Activated effector memory CD4-positive, alpha-beta T cell treated with Interleukin-2 at 50 U/mL for 16 hours (primary cell): ENCODE results near the gene PDLIM5.
"Not testable (repeated sequence)": the region's sequence is repeated elsewhere in the genome, so short reads cannot be mapped to it uniquely, and the experiment has no call there.

ENCODE experiments used
- DNase-seq: peaks from one replicate; pipeline ENCODE4 v3.0.0-alpha.2; 2020

The PDLIM5 gene

DNA sequence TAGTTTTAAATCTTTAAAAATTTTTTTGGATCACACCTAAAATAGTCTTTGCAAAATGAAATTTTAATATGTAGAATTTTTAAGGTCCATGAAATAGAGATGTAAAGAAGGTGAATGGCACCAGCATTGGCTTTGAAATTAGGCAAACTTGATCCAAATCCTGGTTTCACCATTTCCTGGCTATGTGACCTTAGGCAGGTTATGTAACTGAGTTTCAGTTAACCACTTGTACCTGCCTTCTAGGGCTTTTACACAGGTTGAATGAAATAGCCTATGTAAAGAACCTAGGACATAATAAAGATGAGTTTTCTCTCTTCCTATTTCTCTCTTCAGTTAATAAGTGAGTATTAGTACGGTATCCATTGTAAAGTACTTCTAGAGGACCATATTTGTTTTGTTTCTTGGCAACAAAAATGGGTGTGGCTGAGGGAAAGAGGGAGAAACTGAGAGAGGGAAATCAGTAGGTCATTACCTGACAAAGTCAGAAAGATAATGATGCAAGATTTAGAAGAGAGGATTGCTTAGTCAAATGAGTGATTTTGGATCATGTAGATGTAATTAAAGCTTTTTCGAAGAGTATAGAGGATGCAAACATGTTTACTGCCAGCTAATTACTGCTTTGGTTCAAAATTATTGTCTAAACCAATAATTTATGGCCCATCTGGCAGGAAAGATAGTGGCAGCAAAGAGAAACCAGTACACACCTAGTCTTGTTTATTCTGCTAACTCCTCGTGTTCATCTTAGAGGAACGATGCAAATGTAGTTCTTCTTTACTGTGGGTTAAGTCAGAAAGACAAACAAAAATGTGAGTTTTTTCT, 81.9 kb downstream of the PDLIM5 start:
- DNase-seq = no peak

DNA sequence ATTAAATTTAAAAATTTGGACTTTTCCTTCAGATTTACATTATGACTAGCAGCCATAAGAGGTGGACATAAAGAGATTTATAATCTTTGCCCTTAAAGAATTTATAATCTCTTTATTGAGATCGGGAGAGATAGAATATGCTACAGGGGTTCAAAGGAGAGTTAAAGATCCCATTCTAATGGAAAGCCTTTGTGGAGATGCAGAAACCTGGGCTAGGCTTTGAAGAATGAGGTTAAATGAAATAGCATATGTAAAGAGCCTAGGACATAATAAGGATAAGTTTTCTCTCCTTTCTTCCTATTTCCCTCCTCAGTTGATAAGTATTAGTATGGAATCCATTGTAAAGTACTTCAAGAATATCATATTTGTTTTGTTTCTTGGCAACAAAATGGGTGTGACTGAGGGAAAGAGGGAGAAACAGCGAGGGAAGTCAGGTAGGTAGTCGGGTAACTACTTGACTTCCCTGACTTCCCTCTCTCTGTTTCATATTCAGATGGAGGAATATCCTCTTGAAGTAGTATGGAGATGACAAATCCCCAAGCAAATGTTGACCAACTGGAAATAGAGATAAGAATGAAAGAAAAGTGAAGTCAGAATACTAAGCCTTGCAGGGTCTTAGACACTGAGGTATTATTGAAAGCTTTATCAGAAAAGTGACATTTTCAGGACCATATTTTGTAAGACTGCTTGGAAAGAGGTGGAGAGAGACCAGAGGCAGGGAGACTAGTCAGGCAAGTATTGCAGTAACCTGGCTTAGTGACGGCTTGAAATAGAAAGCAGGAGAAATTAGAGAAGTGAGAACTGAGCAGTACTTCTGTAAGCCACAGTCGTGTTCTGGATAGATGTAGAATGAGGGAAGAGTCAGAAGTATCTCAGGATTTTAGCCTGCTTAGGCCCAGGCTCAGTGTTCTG, 82.9 kb downstream of the PDLIM5 start:
- DNase-seq = no peak

DNA sequence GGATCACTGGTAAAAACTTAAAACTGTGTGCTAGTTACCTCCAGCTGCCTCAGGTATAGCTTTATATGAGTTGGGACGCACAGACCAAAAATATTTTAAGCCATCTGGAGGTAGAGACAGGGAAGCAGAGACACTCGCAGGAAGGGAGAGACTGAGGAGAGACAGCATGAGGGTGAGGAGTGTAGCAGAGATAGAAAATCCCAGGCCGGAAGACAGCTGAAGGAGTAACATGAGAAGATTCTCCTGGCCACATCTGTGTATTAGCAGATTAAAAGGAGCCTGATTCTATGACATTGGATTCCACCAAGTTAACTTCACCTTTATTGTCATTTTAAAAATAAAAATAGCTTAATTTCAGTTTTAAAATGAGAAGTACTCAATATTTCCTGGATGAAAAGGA, 84.3 kb downstream of the PDLIM5 start:
- DNase-seq = no peak

DNA sequence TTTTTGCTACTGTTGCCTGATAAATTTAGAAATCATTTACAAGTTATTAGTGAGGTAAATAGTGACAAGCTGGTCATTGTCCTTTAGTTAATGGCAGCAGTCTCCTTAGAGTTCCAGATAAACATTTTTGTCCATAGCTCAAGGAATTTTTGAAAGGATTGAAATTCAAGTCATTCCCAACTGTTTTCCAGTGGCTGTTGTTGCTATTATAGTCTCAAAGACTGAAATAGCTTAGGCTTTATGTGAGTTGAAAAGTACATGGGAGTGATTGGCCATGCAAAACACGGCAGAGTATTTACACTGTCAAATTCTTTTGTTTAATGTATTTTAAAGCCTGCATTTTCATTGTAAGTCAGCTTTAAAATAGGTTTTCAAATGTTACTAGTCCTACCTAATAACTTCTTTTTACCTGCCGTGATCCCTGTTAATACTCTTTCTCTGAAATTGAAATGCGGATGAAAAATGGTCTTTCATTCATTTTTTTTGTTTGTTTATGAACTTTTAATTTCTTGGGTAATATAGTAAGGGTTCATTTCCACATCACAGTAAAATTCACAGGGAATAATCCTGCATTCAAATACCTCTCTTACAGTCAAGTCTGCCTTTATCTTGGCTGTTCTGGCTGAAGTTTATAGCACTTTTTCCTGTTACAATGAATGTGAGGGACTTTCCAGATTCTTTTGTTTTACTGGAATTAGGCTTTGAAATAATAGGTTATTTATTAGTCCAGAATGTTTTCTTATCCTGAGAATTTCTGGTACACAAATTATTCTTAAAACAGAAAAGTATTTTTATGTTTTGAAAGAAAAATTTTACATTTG, 85.1 kb downstream of the PDLIM5 start:
- no peak for DNase-seq

DNA sequence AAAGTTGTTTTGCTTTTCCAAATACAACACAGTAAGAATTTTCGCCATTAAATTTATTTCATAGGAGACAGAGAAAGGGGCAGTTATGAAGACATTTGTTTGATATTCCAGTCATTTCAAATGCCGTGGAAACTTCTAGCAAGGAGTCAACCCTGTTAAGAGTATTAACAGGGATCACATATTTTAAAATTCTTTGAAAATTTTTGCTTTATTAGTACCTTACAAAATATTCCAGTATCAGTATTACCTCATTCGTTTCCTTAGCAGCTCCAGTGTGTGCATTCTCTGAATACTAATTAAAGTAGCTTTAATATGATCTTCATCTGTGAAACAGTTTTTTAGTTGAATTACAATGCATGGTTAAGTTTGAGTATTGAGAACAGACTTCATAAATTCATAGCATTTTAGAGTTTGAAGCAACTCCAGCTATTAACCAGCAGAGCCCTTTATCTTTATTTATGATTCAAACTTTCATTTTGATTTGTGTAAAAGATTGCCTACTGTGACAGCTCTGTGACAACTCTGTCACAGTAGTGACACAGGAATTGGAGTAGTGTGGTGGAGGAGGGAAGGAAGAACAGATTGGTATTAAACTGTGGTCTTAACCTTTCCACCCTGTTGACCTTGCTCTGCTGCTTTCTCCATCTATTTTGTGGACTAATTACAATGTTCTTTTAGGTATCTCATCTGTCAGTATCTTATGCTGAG, 86.3 kb downstream of the PDLIM5 start:
- no peak for DNase-seq

DNA sequence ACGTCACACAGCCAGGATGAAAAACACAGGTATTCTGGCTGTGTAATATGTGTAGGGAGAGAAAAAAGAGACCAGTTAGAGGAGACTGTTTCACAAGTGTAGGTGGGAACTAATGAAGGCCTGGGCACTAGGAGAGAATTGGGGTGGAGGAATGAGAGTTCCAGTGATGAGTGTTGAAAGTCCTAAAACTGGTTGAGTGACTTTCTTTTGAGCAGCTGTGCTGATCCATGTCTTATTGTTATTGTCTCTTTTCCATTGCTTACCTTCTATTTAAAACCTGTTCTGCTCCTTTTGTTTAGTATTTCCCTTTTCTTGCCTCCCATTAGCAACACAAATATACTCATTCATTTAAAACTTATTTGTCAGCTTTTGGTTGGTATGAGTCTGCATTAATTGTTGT, 88.7 kb downstream of the PDLIM5 start:
- DNase-seq = no peak

DNA sequence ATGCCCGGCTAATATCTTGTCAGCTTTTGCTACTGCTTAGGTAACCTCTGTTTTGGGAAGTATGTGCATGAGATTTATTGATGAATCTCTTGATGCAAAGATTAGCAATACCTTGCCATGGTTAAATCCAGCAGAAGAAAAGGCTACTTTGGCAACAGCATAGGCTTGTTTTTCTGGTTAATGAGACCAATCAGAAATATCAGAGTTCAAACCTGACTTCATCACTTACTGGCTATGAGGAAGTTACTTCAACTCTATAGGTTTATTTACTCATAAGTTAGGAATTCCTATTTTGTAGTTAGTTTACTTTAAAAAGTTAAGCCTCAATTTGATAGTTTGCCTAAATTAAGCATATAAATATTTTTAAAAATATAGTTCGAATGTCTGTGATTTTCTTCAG, 93.1 kb downstream of the PDLIM5 start:
- no peak for DNase-seq

DNA sequence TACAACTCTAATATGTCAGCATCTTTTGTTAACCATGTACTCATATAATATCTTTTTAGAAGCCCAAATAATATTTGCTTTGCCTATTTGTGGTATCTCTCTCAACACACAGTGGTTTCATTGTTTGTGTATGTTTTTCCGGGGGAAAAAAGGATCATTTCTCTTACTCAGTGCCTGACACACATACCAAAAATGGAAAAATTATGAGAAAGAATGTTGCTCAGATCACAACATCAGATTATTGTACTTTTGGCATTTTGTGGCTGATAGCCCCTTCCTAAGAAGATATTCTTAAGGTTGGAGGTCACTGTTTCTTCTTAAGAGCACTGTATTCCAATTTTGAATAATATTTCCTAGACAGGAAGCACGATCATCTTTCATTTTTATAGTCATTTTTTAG, 93.6 kb downstream of the PDLIM5 start:
- DNase-seq = no peak

DNA sequence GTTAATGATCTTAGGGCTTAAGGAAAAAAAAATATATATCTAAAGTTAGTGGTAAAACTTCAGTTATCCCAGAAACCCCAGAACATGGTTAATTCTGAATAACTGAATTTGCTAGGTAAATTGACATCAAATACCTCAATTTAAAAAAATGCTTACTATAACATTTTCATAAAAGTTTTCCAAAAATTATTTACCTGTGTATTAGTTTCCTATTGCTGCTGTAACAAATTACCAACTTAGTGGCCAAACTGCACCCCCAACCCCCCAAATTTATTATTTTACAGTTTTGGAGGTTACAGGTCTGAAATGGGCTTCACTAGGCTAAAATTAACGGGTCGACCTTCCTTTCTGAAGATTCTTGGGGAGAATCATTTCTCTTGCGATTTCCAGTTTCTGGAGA, 95.2 kb downstream of the PDLIM5 start:
- DNase-seq = no peak

DNA sequence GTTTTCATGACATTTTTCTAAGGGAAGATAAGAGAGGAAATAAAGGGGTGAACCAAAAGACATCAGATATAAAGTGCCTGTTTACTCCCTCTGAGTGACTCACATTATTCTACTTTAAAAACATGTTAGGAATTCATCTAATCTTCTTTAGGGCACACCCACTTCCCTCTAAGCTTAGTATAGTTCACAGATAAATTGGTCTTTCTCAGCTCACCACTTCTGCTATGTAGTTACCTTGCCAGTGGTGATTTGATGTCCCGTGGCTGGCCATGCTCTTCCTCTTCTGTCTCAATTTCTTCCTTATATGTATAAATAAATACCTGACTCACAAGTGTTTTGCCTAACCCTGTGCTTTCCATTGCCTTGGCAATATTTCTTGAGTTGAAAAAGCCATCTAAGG, 96.8 kb downstream of the PDLIM5 start:
- DNase-seq = no peak

DNA sequence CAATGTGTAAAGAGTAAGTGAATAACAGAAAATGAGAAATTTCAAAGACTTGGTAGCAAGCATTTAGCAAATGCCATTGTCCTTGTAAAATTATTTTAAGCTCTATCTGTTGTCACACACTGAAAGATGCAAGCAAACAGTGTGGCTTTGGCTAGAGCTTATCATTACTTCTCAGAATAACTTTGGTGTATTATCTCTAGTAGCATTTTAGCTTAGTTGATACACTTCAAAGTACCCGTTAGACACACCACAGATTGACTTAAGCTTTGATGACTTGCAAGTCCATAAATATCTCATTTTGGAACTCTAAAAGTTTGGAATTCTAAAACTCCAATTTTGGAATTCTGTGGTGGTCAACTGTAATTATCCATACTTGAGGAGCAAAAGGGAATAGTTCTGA, 98.6 kb downstream of the PDLIM5 start:
- no peak for DNase-seq

DNA sequence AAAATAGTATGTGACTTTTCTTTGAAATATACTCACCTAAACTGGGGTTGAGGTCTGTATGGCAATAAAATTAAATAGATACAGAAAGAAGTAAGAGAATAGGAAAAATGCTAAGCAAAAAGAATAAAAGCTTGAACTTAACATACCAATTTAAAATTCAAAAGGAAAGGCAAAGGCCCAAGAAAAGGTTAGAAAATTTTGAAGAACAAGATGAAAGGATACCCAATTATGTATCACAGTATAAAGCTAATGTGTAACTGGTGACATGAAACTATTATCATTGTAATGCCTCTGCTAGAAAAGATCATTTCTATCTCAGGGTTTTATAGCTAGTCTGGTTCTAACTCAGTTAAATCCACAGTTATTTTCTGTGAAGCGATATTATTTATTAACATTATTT, 99.1 kb downstream of the PDLIM5 start:
- DNase-seq = no peak

DNA sequence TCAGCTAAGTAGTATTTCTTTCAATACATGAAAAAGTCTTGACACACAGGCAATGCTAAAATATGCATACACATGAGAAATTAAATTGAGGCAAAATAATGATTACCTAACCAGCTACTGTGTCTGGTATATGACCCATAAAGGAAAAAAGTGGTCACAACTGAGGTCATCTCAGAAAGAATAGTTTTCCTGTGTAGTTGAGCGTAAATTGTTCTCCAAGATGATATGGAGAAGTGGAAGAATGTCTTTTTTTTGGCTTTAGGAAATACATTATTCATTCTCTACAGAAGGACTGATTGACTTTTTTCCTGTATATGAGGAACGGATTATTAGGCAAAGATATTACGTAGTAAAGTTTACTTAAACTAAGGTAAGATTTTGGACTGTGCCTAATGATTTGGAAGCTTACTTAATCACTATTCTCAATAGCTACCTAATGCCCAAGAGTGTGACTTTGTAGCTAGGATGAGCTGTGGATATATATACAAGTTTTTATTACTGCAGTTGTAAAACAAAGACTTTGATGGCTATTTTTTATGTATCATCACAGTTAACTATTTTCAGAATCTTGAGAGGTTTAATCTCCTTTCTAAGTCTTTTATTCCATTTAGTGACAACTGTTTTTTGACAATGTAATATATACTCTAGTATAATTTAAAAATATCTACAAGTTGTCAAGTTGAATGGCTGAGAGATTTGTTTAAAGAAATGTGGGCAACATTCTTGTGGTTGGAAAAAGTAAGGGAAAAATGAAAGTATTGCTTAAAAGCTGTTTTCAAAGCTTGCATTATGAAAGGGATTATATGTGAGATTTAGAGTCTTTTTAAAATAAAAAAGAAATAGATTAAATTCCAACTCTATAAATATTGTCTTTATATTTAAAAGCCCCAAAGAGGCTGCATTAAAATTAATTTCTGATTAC, 100.2 kb downstream of the PDLIM5 start:
- DNase-seq = no peak

DNA sequence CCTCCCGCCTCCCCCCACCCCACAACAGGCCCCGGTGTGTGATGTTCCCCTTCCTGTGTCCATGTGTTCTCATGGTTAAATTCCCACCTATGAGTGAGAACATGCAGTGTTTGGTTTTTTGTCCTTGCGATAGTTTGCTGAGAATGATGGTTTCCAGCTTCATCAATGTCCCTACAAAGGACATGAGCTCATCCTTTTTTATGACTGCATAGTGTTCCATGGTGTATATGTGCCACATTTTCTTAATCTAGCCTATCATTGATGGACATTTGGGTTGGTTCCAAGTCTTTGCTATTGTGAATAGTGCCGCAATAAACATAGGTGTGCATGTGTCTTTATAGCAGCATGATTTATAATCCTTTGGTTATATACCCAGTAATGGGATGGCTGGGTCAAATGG, 104.3 kb downstream of the PDLIM5 start:
- DNase-seq = not testable (repeated sequence)

DNA sequence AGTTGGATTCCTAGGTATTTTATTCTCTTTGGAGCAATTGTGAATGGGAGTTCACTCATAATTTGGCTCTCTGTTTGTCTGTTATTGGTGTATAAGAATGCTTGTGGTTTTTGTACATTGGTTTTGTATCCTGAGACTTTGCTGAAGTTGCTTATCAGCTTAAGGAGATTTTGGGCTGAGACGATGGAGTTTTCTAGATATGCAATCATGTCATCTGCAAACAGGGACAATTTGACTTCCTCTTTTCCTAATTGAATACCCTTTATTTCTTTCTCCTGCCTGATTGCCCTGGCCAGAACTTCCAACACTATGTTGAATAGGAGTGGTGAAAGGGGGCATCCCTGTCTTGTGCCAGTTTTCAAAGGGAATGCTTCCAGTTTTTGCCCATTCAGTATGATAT, 105.9 kb downstream of the PDLIM5 start:
- DNase-seq = not testable (repeated sequence)

DNA sequence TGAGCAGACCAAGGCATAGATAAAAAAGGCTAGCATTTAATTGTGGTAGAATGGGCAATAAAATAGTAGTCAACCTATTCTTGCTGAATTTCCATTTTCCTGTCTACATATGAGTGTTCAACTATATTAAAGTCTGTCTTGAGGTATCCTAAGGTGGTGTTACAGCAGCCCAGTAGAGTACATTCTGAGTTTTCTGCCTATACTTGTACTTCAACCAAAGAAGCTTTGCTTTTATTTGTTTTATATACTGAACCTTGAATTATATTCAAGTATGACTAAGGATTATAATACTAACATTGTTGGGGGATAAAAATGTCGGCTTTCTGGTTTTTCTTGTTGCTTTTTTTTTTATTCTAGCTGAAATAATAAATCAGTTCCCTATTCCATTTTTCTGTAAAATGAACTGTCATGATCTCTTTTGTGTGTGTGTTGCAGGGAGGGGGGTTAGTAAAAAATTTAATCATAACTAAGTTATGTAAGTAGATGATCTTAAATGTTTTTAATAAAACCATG, 106.7 kb downstream of the PDLIM5 start:
- no peak for DNase-seq

DNA sequence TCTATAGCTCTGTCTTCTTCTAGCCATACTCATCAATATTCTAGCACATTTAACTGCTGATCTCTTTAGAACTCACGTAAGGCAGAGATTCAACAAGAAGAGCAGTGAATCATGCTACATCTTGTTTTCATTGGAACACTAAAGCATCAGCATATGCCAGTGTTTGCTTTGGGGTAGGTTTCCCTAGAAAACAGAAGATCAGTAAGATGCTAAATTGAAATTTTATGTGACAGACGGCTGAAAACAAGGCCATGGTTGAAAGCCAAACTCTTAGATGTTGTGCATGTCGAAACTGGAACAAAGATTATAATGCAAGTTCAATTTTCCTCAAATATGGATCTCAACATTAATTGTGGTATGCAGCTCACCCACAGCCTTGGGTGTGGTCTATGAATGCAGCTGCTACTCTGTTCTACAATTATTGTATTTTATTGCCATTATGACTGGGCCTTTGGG, 107.6 kb downstream of the PDLIM5 start:
- no peak for DNase-seq

DNA sequence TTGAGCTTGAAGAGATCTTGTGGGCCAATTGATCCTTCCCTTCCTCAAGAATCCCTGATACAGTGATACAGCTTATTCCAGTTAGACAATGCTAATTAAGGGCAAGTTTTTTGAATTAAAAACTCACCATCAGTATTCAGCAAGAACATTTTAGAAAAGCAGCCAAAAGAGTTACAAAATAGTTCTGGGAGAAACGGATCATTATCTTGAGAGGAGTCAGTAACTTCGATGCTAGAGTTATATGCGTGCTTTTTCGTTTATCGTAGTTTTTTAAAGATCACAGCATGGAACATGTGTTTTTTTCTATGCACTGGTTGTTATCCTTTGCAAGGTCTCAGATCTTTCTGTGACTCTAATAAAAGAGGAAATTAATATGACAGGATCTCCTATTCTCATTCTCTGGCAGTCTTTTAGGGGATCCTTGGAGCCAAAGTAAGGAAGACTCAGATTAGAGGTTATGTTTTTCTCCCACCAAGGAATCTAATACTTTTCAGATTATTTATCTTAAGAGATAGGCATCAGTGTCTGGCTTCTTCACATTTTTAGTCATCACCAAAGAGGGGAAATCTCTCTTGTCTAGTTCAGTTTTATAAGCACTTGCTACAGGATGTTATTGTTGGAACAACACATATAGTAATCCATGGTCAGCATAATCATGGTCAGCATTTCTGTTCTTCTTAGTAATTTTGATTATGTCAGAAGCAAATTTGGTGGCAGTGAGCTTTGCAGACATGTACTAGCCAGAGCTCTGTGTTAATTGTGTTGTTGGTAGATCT, 109.7 kb downstream of the PDLIM5 start:
- DNase-seq = no peak

DNA sequence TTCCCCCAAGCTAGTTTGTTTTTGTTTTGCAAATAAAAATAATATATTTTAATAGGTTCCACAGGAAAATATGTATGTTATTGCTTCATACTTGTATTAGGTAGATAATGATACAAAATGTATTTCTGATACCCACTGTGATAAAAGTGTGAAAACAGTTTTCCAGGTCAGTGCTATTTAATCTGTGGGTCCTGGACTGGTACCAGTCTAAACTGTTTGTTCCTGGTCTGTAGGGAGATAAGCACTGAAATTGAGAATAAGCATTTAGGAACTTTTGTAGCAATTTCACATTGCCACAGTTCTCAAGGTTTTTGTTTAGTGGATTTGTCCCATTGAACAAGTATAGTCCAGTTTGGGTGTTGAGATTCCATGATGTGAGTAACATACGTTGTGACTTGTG, 110.5 kb downstream of the PDLIM5 start:
- DNase-seq = no peak

DNA sequence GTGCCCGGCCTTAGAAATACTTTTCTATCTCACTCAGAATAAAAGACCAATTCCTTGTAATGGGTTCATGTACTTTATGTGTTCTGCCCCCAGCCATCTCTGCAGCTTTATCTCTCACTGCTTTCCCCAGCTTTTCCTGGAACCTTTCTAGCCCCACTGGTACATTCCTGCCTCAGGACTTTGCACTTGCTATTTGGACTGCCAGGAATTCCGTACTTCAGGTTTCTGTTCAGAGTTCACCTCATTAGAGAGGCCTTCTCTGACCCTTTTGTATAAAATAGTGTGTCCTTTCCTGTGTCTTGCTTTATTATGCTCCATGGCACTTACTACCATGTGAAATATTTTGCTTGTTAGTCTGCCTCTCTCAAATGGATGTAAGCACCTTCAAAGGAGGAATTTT, 112.5 kb downstream of the PDLIM5 start:
- no peak for DNase-seq
